ENCODE data around the gene ANKS1A. TPM values are rescaled to one million over a fixed set of nuclear protein-coding genes. Genes with fewer than 3 reads are reported as not detected.

Gene ANKS1A
- total RNA-seq, 2 experiments from 2014 or later, result 6.4 to 6.9 TPM

GRCh38 chr6:35073211-35073610 is 184.2 kb downstream of the ANKS1A start:
- H3K4me3 ChIP-seq (ENCODE audit: low read length), result no peak overlapping the region
- ATAC-seq (ENCODE audit: poor library complexity), result no peak
- CTCF ChIA-PET, result no interaction called here
- no peak overlapping the region for H3K27ac ChIP-seq (ENCODE audit: low read depth in 1 of 2, low read length in 2 of 2)
- H3K4me1 ChIP-seq (ENCODE audit: insufficient read depth, low read length), result no peaks in the 10 kb centered on the region
- Mint-ChIP-seq H3K27me3 (no peaks in the 10 kb centered on the region), H3K9me3 (no peaks in the 10 kb centered on the region), H3K4me3 (no peak overlapping the region), H3K27ac (no peak overlapping the region), H3K4me1 (ENCODE audit: low read depth) (no peaks in the 10 kb centered on the region), H3K36me3 (ENCODE audit: low read depth) (peaks cover 27% of the 10 kb centered on the region)
- peaks cover 16% of the 10 kb centered on the region for H3K36me3 ChIP-seq (ENCODE audit: insufficient read depth, low read length)
- DNase-seq, result no peak
- TF ChIP-seq CTCF (IDR thresholded peaks at IDR 0.05), result no peak
- no peaks in the 10 kb centered on the region for H3K27me3 ChIP-seq (ENCODE audit: control insufficient read depth in 1 of 2, insufficient read depth in 2 of 2, low read length in 2 of 2)
- POLR2A ChIA-PET, result no interaction called here
- intact Hi-C loops (cut with DNase I, micrococcal nuclease), result no loop called here
- H3K9me3 ChIP-seq (ENCODE audit: control insufficient read depth in 1 of 2, insufficient read depth in 1 of 2, low read length in 2 of 2), result no peaks in the 10 kb centered on the region

GRCh38 chr6:35073766-35074471 is 184.9 kb downstream of the ANKS1A start:
- Histone ChIP-seq H3K27me3 (ENCODE audit: control insufficient read depth in 1 of 2, insufficient read depth in 2 of 2, low read length in 2 of 2) (no peaks in the 10 kb centered on the region), H3K4me3 (ENCODE audit: low read length) (no peak overlapping the region), H3K4me1 (ENCODE audit: insufficient read depth, low read length) (no peaks in the 10 kb centered on the region), H3K36me3 (ENCODE audit: insufficient read depth, low read length) (peaks cover 22% of the 10 kb centered on the region), H3K27ac (ENCODE audit: low read depth in 1 of 2, low read length in 2 of 2) (no peak overlapping the region), H3K9me3 (ENCODE audit: control insufficient read depth in 1 of 2, insufficient read depth in 1 of 2, low read length in 2 of 2) (no peaks in the 10 kb centered on the region)
- DNase-seq (no peak), ATAC-seq (ENCODE audit: poor library complexity) (no peak)
- no peaks in the 10 kb centered on the region for H3K27me3 Mint-ChIP-seq
- ChIA-PET CTCF (no interaction called here), POLR2A (interaction anchor here (0.9 kb wide), 1 partner anchor 59 kb away, joined by 6 read pairs; no protein-coding TSS in a partner anchor)
- no peak overlapping the region for H3K4me3 Mint-ChIP-seq
- no peak for TF ChIP-seq CTCF (IDR thresholded peaks at IDR 0.05)
- no peaks in the 10 kb centered on the region for H3K9me3 Mint-ChIP-seq
- peaks cover 27% of the 10 kb centered on the region for H3K36me3 Mint-ChIP-seq (ENCODE audit: low read depth)
- H3K27ac Mint-ChIP-seq, result no peak overlapping the region
- intact Hi-C loops (cut with DNase I, micrococcal nuclease), result no loop called here
- no peaks in the 10 kb centered on the region for H3K4me1 Mint-ChIP-seq (ENCODE audit: low read depth)

GRCh38 chr6:35076997-35077712 is 188.1 kb downstream of the ANKS1A start:
- H3K4me1 ChIP-seq (ENCODE audit: insufficient read depth, low read length), result no peaks in the 10 kb centered on the region
- H3K36me3 Mint-ChIP-seq (ENCODE audit: low read depth), result peaks cover 50% of the 10 kb centered on the region
- no peak for ATAC-seq (ENCODE audit: poor library complexity)
- DNase-seq, result no peak
- H3K36me3 ChIP-seq (ENCODE audit: insufficient read depth, low read length), result peaks cover 35% of the 10 kb centered on the region
- H3K4me1 Mint-ChIP-seq (ENCODE audit: low read depth), result no peaks in the 10 kb centered on the region
- H3K27me3 ChIP-seq (ENCODE audit: control insufficient read depth in 1 of 2, insufficient read depth in 2 of 2, low read length in 2 of 2), result no peaks in the 10 kb centered on the region
- H3K4me3 ChIP-seq (ENCODE audit: low read length), result no peak overlapping the region
- H3K27ac Mint-ChIP-seq, result no peak overlapping the region
- POLR2A ChIA-PET, result no interaction called here
- intact Hi-C loops (cut with DNase I, micrococcal nuclease), result no loop called here
- H3K27ac ChIP-seq (ENCODE audit: low read depth in 1 of 2, low read length in 2 of 2), result no peak overlapping the region
- H3K9me3 ChIP-seq (ENCODE audit: control insufficient read depth in 1 of 2, insufficient read depth in 1 of 2, low read length in 2 of 2), result no peaks in the 10 kb centered on the region
- no peak overlapping the region for H3K4me3 Mint-ChIP-seq
- H3K27me3 Mint-ChIP-seq, result no peaks in the 10 kb centered on the region
- CTCF ChIA-PET, result no interaction called here
- H3K9me3 Mint-ChIP-seq, result no peaks in the 10 kb centered on the region
- no peak for TF ChIP-seq CTCF (IDR thresholded peaks at IDR 0.05)
